Epithelial cell of proximal tubule (primary cell): Measurements from ENCODE around the gene CERS6. TPM values are rescaled to one million over a fixed set of nuclear protein-coding genes. Genes with fewer than 3 reads are reported as not detected.

Experiments used
- DNase-seq: peaks from one replicate; pipeline ENCODE4 v3.0.0-alpha.2; 2011; ENCODE audit warnings: low read depth
- H3K4me3 ChIP-seq: 2 replicates; pipeline ENCODE4 v1.5.1; 2011; ENCODE audit warnings: low read depth, mild to moderate bottlenecking, low read length
- total RNA-seq: library from RNA; depleted of rRNA; stranded (reverse); fragments of >200 nt; gene quantifications from 2 replicates; pipeline ENCODE4 v1.2.3, GENCODE V29; 2015
- TF ChIP-seq, protein P1 (sequence below): conservative IDR thresholded peaks from 2 replicates; pipeline ENCODE4 v1.5.1; 2012; ENCODE audit warnings: low read depth, mild to moderate bottlenecking, low read length

Gene CERS6
- total RNA-seq, 1 donor from 2014 or later = 11.6 TPM

DNA sequence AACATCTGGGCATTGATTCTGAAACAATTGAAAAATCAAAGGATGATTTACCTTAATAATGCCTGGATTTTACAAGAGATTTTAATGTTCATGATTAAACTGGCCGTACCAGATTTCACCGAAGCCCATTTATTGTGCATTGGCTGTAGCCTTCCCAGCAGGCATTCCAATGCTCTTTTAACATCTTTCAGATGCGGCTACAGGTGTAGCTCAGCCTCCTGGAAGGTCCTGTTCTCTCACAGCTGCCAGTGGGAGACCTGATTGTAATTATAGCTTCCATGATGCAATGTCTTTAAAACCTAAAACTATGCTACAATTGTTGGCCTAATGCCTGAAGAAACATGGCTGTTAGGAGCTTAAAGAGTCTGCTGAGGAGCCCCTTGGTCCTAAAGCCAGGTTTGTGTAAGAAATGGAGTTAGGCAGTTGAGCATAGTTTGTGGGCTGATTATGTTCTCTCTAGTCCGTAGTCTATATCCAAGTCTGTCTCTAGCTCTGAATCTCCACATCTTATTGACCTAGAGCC, 147.4 kb downstream of the CERS6 start:
- H3K4me3 ChIP-seq = no peak overlapping the region
- TF ChIP-seq, protein P1, sequence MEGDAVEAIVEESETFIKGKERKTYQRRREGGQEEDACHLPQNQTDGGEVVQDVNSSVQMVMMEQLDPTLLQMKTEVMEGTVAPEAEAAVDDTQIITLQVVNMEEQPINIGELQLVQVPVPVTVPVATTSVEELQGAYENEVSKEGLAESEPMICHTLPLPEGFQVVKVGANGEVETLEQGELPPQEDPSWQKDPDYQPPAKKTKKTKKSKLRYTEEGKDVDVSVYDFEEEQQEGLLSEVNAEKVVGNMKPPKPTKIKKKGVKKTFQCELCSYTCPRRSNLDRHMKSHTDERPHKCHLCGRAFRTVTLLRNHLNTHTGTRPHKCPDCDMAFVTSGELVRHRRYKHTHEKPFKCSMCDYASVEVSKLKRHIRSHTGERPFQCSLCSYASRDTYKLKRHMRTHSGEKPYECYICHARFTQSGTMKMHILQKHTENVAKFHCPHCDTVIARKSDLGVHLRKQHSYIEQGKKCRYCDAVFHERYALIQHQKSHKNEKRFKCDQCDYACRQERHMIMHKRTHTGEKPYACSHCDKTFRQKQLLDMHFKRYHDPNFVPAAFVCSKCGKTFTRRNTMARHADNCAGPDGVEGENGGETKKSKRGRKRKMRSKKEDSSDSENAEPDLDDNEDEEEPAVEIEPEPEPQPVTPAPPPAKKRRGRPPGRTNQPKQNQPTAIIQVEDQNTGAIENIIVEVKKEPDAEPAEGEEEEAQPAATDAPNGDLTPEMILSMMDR = no peak
- no peak for DNase-seq

DNA sequence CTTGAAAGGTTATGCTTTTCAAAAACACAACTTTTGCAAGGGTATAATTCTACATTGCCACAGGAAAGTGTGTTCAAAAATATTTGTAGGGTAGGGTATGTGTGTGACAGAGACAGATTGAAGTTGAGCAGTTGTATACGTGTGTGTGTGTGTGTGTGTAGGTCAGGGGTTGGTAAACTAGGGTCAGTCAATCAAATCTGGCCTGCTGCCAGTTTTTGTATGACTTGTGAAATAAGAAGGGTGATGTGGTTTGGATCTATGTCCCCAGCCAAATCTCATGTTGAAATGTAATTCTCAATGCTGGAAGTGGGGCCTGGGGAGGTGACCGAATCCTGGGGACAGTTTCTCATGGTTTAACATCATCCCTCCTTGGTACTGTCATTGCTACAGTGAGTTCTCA, 148.2 kb downstream of the CERS6 start:
- no peak overlapping the region for H3K4me3 ChIP-seq
- no peak for DNase-seq
- TF ChIP-seq, protein P1 = no peak

DNA sequence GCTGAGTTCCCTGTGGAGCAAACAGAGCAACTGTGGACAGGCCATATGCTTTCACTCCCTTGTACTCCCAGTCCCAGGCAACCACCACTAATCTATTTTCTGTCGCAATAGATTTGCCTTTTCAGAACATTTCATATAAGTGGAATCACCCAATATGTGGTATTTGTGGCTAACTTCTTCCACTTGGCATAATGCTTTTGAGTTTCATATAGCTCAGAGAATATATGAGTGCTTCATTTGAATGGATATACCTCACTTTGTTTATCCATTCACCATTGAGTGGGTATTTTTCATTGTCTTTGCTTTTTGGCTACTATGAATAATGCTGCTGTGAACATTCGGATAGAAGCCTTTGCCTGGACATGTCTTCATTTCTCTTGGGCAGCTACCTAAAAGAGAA, 151.9 kb downstream of the CERS6 start:
- TF ChIP-seq, protein P1 = no peak
- no peak overlapping the region for H3K4me3 ChIP-seq
- no peak for DNase-seq

DNA sequence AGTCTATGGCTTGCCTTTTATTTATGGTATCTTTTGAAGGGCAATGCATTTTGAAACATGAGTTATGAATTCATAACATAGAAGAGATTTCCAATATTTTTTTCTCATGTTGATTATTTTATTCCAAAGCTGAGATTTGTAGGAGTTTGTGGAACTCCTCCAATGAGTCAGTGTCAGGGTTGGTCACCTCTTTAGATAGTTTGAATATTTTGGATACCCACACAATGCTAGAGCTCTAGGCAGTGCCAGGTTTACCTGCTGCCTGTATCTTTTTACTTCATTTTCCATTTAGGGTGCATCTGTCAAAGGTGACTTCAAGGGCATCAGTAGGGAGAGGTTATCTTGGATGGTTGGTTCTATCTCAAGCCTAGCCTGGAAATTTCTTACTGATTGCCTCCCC, 152.7 kb downstream of the CERS6 start:
- no peak overlapping the region for H3K4me3 ChIP-seq
- TF ChIP-seq, protein P1 = no peak
- DNase-seq = no peak

DNA sequence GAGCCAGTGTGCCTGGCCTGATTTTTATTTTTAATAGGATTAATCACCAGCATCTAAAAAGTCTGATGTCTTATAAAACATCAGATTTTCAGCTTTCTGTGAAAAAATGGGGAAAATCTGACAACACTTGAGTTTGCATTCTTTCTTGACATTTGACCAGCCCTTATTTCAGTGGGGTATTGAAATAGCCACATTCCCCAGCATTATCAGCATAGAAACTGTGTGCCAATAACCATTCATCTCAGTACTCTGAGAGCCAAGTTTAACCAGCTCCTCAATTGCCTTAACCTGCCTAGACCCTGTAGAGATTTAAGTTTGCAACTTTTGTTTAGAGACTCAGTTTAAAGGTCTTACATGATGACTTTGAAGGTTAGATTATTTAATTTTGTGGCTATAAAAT, 155.0 kb downstream of the CERS6 start:
- TF ChIP-seq, protein P1 = no peak
- no peak for DNase-seq
- no peak overlapping the region for H3K4me3 ChIP-seq

DNA sequence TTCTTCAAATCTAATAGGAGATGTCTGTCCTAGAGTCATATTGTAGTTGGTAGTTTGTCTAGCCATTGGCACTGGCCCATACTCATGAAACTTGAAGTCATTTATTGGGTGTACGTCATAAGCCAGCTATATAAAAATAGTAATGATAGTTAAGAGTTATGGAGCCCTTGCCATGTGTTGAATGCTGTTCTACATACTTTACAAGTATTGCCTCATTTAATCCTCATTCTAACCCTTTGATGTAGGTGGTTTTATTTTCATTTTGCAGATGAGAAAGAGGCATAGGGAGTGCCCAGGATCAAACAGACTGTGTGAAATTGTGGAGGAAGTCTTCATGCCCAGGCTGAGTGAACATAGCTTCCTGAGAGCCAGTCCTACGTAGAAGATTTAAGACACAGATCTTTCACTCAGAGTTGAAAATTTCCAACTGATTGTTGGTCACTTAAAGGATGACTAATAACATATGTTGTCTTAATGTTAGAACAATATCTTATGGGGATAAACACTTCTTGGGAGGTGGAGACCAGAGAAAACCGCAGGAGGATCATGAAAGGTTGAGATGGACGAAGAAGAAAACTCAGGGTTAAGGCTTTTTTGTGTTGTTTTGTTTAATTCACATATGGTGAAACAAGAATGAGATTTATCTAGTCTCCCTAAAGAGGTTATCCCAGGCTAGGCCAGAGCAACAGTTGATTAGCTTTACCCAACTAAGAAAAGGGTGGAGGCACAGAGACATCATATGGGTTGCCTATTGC, 156.0 kb downstream of the CERS6 start:
- TF ChIP-seq, protein P1 = no peak
- no peak overlapping the region for H3K4me3 ChIP-seq
- no peak for DNase-seq

DNA sequence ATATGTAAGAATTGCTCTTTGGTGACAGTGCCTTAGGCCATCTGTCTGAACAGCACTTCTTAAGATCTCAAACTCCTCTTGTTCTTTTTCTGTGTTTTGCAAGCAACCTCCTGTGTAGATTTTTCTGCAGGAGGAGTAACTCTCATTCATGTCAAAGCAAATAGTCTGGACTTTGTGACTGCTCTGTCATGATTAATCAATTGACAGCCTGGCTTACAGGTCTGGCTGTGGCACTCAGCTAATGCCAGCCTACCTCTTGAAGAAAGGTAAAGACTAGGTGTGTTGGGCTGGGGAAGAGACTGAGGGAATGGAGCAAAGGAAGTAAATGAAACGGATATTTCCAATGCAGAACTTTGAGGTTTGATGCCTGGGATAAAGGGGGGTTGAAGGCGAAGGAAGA, 156.6 kb downstream of the CERS6 start:
- H3K4me3 ChIP-seq = no peak overlapping the region
- no peak for DNase-seq
- TF ChIP-seq, protein P1 = no peak
